GM21515 (cell line): ENCODE measurements around the gene TRAK1.
A peak's percentile ranks its signal among the peaks of the same experiment; 100 is the strongest.

ENCODE experiments used
- ATAC-seq: cut with Tn5 transposase; IDR thresholded peaks from one replicate; pipeline ENCODE4 v1.9.1; 2021; ENCODE audit not compliant: unreplicated experiment

The TRAK1 gene

DNA sequence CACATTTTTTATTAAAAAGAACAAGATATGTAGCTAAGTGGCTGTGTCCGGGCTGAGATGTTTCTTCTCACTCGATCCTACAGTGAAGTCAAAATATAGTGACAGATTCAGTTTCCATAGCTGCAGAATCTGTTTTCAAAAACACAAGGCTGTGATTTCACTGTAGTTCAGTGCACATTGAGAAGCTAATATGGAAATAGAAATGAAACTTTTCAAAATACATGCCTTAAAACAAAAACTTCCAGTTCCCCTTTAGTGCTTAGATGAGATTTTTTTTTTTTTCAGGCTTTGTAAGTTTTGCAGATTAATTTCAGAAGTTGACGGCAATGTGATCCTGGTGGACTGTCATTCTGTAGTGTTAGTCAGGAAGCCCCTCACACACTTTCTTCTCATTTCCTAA lies 23.8 kb upstream of the TRAK1 start:
- ATAC-seq, result peak; percentile 84

GRCh38 chr3:42068303-42069088 lies 22.7 kb upstream of the TRAK1 start:
- no peak for ATAC-seq

GRCh38 chr3:42070089-42070488 lies 21.1 kb upstream of the TRAK1 start:
- ATAC-seq, result no peak

DNA sequence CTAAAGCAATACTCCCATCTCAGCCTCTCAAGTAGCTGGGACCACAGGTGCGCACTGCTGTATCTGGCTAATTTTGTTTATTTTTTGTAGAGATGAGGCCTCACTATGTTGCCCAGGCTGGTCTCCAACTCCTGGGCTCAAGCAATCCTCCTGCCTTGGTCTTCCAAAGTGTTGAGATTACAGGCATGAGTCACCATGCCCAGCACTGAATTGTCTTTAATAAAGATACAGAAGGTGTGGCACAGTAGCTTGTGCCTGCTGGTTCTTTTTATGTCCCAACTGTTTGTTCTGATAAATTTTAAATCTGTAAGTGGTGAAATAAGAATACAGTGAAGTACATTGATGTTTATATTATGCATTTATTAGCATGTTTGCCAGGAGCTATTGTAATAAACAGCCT lies 20.6 kb upstream of the TRAK1 start:
- no peak for ATAC-seq

- ATAC-seq, result no peak
Measured at GRCh38 chr3:42071904-42072812, 19.0 kb upstream of the TRAK1 start.

DNA sequence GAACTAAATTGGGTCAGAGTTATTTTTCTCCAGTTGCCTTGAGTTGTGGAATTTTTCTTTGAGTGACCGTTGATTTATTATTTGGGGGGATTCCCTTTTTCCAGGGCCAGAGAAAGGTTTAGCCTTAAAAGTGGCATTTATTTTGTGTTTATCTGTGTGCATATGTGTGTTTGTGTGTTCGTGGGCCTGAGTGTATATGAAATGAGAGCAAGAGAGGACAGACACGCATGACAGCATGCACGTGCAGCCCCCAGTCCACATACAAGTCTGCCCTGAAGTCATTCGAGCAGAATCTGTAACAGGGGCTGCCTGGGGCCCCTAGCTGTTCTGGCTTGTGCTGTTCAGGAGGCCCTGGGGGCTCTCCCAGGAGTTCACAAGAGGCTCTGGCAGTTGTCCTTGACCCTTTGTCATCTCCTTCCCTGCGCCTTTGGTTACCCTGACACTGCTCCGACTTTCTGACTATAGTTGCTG lies 18.3 kb upstream of the TRAK1 start:
- ATAC-seq, result no peak

DNA sequence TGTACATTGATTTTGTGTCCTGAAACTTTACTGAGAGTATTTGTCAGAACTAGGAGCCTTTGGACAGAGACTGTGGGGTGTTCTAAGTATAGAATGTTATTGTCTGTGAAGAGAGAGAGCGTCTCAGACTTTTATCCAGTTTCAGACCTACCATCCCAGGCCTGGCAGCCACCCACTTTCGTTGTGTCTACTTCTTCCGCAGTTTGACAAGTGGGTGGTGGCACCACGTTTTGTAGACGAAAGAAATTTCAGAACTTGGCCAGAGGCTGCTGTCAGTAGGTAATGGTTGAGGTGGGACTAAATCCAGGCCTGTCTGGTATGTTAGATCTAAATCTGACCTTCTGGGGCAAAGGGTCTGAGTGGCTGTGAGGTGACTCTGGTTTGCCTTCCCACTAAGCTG lies 13.4 kb upstream of the TRAK1 start:
- ATAC-seq, result no peak

DNA sequence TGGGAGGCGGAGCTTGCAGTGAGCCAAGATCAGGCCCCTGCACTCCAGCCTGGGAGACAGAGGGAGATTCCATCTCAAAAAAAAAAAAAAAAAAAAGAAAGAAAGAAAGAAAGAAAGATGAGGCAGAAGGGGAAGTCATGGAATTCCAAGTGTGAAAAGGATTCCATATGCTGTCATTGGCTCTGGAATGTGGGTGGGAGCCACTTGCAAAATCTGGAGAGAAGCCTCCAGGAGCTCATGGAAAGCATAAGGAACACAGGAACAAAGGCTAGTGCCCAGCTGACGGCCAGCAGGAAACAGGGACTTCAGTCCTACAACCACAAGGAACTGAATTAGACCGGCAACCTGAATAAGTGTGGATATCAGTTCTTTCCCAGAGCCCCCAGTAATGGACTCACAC lies 12.5 kb upstream of the TRAK1 start:
- no peak for ATAC-seq

DNA sequence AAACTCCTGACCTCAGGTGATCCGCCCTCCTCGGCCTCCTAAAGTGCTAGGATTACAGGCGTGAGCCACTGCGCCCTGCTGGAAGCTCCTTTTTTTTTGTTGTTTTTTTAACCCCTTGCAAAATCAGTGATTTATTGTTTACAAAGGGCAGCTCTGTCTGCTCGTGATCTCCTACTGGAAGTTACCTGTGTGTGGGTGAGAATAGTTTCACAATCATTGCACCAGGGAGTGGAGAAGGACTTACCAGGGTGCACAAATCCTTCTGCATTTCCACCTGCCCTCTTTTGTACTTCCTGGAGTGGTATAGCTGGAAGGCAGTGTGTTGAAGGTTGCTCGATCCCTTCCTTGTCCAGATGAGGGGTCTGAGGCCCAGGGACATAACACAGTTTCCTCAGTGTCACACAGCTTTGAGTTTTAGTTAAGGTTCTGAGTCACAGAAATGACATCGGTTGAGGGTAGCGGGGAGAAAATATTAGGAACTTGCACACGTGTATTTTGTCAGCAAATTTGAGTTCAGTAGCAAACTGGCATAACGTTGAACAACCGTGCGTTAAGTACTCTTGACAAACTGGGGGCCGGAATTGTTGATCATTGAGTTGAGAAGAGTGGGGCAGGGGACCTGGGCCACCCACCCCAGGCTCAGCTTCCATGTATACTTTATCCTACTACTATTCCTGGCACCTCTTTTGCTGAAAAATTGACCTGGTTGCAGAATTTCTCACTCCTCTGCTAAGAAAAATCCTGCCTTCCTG lies 11.3 kb upstream of the TRAK1 start:
- no peak for ATAC-seq

DNA sequence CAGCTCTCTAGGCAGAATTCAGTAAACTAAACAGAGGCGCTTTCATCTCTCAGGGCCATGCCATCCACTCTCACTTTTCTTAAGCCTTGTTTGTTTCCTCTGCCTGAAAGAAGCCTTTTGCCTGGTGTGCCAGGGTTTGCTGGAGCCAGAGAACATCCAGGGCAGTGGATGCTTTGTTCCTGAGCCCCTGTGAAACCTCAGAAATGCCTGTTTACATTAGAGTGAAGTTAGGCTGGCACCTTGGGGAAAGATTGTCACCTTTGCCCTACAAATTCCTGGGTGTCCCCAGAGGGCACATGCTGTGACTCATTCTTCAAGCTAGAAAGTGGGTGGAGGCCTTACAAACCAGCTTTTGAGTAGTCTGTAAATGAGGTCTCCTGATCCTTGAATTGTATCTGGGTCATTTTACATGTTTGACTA lies 10.7 kb upstream of the TRAK1 start:
- ATAC-seq, result no peak

DNA sequence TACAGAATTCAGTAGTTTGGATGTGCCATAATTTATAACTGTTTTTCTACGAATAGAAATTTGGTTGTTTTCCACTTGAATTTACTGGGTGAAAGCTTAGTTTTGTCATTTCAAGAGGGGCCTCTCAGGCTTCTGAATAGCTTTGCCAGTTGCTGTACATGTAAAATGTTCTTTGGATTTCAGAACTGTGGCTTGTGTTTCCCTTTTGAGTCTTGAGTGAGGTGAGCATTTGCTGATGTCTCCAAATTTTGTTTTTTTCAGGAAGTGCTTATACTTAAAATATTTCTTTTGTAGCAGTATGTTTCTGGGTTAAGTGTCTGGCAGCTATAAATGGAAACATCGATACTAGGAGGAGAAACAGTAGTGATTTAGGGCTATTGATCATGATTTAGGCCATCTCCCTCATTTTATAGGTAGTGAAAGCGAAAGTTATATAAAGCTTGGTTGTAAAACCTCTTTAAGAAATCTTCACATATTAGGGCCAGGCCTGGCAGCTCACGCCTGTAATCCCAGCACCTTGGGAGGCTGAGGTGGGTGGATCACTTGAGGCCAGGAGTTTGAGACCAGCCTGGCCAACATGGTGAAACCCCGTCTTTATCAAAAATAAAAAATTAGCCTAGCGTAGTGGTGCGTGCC lies 9.2 kb upstream of the TRAK1 start:
- peak; percentile 47 for ATAC-seq

DNA sequence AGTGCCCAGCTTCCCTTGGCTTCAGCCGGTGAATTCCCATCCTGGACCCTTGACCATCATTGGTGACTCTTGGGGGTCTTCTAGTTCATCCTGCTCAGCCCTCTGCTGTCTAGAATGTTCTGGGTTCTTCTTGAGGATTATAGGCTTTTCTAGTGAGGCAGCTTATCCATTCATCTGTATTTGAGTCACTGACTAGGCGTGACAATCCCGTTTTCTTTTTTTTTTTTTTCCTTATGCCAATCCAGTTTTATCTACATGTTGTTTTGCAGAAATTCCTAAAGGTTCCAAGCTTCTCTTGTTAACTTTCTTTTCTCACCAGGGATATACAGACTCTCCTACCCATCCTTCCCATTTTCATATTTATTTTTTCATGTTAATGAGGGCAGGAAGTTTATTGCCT lies 6.6 kb upstream of the TRAK1 start:
- no peak for ATAC-seq

DNA sequence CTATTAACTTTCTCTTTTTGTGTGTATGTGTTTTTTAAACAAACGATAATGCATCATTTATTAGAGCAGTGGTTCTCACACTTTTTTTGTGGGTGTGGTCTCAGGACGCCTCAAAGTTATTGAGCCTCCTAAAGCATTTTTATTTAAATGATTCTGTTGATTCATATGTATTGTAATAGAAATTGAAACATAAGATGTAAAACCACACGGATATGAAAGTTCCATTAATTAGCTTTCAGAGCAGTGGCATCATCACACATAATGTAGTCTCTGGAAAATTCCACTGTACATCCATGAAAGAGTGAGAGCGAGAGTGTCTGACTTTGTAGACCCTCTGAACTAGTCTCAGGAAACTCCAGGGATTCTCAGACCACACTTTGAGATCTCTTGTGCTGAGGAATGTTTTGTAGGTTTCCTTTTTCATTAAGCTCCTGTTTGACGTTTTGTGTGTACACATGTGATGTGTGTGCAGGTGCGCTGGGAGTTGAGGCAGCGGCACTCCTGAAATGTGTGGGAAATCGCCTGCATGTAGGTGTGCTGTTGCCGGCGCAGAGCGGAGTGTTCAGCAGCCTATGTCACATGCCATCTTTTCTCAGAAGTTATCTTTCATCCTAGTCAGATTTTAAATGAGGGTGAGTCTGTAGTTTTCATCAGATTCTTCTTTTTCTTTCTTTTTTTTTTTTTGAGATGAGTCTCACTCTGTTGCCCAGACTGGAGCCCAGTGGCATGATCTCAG lies 5.3 kb upstream of the TRAK1 start:
- no peak for ATAC-seq

DNA sequence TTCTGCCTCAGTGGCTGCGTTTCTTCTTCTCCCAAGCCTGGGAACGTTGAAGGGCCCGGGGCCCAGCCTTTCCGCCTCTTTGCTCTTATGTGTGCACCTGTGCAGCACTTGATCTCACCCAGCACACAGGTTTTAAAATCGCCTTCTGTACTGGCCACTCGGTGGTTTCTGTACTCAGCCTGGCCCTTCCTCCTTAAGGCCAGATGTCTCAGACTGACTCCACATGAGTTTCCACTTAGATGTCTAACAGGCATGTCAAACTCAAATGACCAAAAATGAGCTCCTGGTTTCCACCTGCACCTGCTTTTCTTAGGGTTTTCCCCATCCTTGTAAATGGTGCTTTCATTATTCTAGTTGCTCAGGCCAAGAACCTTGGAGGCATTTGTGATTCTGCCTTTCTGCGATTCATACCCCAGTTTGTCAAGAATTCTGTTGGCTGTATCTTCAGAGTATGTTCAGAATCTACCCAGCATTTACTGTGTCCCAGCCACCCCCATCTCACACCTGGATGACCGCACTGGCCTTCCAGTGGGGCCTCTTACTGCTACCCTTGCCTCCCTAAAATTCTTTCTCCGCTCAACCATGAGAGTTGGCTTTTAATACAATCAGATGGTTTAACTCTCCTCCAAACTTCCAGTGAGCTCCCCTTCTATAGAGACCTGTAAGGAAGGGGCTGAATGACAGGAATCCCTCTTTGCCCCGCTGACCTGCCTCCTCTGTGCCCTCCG lies 2.2 kb upstream of the TRAK1 start:
- ATAC-seq, result peak; percentile 52

DNA sequence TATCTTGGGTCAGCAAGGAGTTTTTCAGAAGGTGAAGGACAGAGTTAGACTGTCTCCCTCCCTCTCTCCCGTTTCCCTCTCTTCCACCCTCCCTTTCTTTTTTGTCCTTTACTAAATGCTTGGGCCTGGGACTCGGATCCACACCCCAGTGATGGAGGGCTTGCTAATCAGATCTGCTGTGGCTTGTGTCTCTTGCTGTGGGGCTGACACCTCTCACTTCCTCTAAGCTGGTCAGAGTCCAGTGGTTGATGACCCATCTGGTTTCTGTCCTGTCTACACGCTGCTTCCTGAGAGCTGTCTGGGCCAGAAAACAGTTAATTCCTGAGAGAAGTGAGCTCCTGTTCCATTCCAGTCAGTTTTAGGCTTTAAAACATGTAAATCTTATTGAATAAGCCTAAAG lies 849 bp downstream of the TRAK1 start:
- no peak for ATAC-seq

DNA sequence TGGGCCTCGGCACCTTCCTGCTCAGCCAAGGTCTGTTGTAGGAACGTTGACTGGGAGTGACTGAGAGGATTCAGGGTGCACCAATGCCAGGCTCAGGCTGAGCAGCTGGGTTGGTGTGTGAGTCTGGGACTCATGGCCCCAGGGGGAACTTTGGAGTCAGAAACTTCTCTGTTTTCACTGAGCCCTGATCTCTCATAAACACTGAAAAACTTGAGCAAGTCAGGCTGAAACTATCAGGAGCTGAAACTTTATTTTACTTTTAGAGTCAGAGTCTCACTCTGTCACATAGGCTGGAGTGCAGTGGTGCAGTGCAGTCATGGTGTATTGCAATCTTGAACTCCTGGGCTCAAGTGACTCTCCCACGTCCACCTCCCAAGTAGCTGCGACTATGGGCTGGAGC lies 3.0 kb downstream of the TRAK1 start:
- ATAC-seq, result peak; percentile 68

GRCh38 chr3:42094691-42095391 lies 3.7 kb downstream of the TRAK1 start:
- ATAC-seq, result no peak

DNA sequence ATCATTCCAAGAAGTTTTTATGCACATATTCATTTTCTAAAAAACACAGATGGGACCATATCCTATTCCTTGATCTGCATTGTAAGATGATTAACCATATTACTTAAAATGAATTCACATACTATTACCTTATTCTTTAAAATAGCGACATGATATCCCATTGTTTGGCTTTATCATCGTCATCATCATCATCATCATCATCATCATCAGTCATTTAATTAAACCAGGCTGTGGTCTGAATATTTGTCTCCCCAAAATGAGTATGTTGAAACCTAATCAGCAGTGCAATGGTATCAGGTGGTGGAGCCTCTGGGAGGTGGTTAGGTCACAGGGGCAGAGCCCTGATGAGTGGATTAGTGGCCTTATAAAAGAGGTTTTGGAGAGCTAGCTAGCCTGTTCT lies 4.4 kb downstream of the TRAK1 start:
- no peak for ATAC-seq
